Head of caudate nucleus (tissue), 42 donors: ENCODE data around the gene TENM3.

ENCODE experiments used
- DNase-seq, 42 donors: peaks; one replicate each; pipeline versions ENCODE4 v3.0.0 to v3.0.0-alpha.2; 2020 to 2021; ENCODE audit warnings: mixed read lengths in 7 of 42
- intact Hi-C: fragments of 100-400 bp; cut with DNase I; formaldehyde crosslinking; loops from one replicate; pipeline ENCODE4 v1.15.0; 2022

Gene TENM3

GRCh38 chr4:182818926-182819730, 575.9 kb downstream of the TENM3 start:
- intact Hi-C loops: no loop called here
- DNase-seq: no peak

DNA sequence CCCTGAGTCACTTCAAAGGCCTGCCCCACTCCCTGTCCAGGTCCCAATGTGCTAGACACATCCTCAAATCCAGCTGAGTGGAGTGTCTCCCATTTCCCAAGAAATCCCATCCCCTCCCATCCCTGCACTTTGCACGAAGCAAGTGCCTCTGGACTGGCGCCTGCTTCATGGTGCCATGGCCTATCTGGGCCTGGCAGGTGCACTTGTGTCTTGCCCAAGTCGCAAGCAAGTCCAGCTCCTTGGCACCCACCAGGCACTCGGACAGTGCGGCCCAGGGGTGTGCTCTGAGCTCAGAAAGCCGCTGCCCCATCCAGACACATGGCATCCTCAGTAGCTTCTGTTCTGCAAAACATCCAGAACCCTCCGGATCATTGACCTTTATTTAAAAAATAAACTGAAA, 576.5 kb downstream of the TENM3 start:
- DNase-seq: no peak

DNA sequence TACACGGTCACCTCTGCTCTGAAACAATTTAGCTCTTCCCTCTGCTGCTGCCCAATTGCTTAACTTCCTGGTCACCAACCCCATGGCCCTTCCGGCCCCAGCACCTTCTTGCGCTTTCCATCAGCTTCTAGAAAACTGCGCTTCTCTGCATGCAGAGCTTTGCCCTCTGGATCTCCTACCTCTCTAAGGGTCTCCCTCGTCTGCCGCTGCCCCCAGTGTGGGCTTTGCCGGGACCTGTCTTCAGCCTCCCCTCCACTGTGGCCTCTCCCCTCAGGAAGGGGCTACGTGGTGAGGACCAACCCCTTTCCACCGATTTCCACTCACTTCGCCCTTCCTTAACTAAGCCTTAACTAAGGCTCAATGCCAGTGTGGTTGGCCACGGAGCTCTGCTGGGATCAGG, 579.4 kb downstream of the TENM3 start:
- DNase-seq: no peak

More for the DNA sequence above, 576.5 kb downstream of the TENM3 start:
- intact Hi-C loops: no loop called here

DNA sequence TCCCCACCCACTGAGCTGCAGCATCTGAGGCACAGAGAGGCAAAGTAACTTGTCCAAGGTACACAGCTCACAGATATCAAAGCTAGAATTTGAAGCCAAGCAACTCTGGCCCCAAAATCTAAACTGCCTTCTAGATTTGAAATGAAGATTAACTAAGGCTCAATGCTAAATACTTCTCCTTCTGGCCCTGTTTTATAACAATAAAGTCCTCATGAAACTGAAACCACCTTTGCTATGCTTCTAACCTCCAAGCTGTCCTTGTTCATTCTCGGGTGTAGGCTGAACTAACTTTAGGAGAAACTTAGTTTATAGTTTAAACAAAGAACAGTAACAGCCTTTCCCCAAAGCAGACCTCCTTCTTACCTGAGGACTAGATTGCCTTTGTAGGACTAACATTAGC, 580.4 kb downstream of the TENM3 start:
- intact Hi-C loops: no loop called here
- no peak for DNase-seq

More for the DNA sequence above, 579.4 kb downstream of the TENM3 start:
- intact Hi-C loops: no loop called here

DNA sequence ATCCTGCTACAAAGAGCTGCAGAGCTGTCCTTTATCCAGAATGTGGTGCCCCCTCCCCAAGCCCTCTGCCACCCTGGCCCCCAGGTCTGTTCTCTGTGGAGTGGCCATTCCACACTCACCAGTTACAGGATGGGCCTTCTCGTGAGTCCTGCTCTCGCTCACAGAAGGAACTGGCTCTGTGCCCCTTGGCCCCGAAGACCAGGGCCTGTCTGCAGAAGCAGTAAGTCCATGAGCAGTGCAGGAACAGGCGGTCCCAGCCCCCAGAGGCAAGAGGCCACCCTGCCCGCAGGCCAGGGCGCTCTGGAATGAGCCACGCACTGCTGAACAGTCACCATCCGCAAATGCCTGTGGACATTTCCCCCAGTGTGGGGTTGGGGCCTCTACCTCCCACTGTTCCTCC, 581.8 kb downstream of the TENM3 start:
- DNase-seq: no peak
- intact Hi-C loops: no loop called here

DNA sequence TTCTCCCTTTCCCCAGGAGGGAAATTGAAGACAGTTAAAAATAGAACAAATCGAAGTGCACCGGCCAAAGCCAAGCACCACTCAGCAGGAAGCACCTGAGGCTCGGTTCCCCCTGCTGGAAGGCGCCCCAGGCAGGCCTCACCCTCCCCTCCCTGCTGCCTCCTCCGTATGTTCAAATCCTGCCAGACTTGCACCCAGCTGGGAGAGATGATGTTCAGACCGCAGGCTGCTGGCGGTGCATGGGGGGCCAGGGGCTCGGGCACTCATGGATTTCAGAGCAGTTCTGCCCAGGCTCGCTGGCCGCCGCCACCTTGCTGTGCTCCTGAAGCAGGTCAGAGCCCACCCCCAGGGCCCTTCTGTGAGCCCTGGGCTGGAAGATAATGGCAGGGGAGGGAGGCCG, 582.6 kb downstream of the TENM3 start:
- no peak for DNase-seq
- intact Hi-C loops: no loop called here

DNA sequence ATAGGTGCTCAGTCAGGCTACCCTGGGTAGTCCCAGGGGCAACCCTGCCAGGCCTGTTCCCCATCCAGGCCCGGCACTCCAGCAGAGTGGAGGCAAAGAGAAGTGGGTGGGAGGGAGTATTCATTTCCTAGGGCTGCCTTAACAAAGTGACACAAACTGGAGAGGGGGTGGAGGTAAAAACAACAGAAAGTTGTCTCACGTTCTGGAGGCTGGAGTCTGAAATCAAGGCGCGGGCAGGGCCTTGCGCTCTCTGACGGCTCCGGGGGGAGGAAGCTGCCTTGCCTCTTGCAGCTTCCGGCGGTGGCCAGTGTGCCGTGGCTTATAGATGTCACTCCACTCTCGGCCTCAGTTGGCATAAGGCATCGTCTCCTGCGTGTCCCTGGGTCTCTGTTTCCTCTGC, 583.2 kb downstream of the TENM3 start:
- DNase-seq: no peak
- intact Hi-C loops: no loop called here

DNA sequence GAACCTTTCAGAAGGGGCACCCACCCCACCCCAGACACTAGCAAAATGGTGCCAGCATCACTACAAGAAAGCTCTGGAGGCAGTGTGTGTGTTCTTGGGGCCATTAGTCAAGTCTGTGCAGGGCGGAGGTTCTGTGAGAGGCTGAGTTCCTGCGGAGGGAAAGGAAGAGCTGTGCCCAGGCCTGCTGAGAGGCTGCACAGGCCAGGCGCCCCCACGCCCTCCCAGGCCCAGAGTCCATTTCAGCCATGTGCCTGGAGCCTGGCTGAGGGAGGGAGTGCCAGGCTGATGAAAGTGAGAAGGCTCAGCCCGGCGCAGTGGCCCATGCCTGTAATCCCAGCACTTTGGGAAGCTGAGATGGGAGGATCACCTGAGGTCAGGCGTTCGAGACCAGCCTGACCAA, 584.0 kb downstream of the TENM3 start:
- no peak for DNase-seq

GRCh38 chr4:182827954-182828353, 584.8 kb downstream of the TENM3 start:
- no peak for DNase-seq
- intact Hi-C loops: no loop called here

More for the DNA sequence above, 584.0 kb downstream of the TENM3 start:
- intact Hi-C loops: no loop called here

DNA sequence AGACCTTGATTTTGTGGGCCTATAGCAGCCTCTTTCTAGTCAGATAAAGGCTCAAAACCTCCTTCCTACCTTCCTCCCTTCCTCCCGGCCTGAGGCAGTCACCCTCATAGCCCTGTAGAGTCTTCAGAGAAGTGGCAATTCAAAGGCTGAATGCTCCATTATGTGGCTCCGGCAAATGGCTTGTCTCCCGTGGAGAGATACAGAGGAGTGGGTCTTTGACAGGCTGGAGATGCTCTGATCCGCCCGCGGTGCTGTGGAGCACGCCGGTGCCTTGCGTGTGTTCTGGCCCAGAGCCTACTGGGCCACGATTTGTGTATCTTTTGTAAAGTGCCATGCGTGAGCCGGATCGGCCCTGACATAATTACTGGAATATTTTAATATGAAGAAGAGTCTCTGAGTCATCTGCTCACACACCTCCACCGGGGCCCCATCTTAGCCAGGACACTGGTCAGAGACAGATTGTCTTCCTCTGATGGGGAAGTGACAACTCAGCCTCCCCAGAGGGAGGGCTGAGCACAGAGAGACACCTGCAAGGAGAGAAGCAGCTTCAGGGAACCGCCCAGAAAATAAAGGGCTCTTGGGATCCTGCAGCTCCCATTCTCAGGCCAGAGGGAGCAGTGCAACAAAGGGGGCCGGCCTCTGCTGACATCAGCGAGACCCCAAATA, 585.3 kb downstream of the TENM3 start:
- intact Hi-C loops: no loop called here
- DNase-seq: peak in 2 of 42 donors; percentile 17 to 20

- intact Hi-C loops: no loop called here
- no peak for DNase-seq
Measured at GRCh38 chr4:182829196-182829595, 586.0 kb downstream of the TENM3 start.

DNA sequence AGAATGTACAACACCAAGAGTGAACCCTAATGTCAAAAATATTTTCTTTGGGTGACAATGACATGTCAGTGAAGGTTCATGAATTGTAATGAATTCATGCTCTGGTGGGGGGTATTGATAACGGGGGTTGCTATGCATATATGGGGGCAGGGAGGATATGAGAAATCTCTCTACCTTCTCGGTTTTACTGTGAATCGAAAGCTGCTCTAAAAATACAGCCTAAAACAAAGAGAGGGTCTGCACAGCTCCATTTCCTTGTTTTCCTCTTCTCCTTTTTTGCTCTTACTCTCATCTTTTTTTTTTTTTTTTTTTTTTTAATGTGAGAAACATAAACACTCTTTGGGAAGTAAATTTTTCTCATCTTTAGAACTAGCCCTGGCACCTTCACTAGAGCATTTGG, 588.2 kb downstream of the TENM3 start:
- DNase-seq: no peak
- intact Hi-C loops: no loop called here

GRCh38 chr4:182832352-182833120, 589.3 kb downstream of the TENM3 start:
- peak in 24 of 42 donors; percentile 18 to 74 (median 41) for DNase-seq
- intact Hi-C loops: no loop called here

GRCh38 chr4:182835006-182835740, 592.0 kb downstream of the TENM3 start:
- intact Hi-C loops: no loop called here
- peak in 4 of 42 donors; percentile 15 to 39 (median 31) for DNase-seq

- intact Hi-C loops: no loop called here
- DNase-seq: no peak
Measured at GRCh38 chr4:182837831-182838230, 594.6 kb downstream of the TENM3 start.

- intact Hi-C loops: no loop called here
Measured at GRCh38 chr4:182838535-182838934, 595.3 kb downstream of the TENM3 start.

GRCh38 chr4:182839256-182839655, 596.1 kb downstream of the TENM3 start:
- DNase-seq: no peak
- intact Hi-C loops: no loop called here

More at GRCh38 chr4:182838535-182838934, 595.3 kb downstream of the TENM3 start:
- no peak for DNase-seq

DNA sequence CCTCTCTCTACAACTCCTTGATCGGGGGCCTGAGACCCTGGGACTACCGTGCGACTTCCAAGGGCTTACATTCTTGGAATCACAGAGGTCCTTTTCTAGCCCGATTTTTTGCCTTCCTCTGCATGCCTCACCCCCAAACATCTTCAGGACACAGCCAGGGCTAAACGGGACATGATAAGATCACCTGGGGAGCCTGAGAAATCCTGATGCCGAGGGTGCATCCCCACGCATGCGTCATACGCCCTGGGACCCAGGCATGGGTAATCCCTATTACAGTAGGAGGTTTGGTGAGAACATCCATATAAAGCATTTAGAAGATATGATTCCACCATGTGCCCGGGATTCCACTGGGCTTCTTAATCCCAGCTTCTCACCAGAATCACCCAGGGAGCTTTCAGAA, 596.9 kb downstream of the TENM3 start:
- no peak for DNase-seq
- intact Hi-C loops: no loop called here

DNA sequence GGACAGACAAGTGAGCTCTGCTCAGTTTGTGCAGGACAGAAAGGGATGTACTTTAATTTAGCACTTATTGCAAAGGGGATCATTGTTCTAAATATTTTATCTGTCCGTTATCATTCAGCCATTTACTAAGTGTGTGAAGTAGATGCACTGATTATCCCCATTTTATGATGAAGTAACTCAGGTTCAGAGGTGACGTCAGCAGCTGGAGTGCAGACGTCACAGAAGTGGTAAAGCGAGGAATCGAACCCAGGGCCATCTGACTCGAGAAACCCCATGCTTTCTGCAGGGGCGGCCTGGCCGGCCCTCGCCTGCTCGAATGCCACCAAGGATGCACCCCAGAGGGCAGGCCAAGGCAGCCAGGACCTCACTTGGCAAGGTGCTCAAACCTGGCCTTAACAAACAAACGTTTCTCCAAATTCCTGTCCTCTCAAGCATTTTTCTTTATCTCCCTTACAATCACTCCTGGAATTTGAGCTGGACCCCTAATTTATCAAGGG, 599.0 kb downstream of the TENM3 start:
- intact Hi-C loops: no loop called here
- no peak for DNase-seq
